ENCODE results near the gene UBE2V1. TPM values are rescaled to one million over a fixed set of nuclear protein-coding genes. Genes with fewer than 3 reads are reported as not detected.

UBE2V1 gene
- total RNA-seq, 1 donor from 2014 or later, result 106 TPM

DNA sequence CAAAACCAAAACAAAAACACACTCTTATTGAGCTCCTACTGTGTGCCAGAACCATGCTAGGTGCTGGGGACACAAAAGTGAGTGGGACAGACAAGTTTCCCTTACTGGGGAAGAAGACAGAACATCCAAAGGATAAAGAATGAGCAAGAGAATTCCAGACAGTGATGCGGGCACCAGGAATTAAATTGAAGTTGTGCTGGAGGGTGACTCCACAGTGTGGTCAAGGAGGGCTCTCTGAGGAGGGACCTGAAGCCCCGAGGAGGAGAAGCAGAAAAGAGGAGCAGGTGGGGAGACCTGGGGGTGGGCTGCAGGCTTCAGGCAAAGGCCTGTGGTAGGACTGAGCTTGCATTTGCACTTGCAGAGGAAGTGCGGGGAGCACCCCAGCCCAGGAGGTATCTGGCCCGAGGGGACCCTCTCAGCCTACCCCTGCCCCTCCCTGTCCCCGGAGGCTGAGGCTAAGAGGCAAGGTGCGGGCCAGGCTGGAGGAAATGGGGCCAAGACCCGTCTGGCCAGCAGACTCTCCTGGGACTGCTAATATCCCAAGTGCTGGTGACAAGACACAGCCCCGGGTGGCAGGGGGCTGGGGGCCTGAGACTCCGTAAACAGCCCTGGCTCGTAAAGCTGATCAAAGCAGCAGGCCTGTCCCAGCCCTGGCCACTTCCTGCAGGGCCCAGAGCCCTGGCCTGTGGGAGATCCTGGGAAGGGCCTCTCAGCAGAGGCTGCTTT, 73.1 kb downstream of the UBE2V1 start:
- Mint-ChIP-seq H3K4me3 (ENCODE audit: unreplicated experiment) (no peak overlapping the region), H3K4me1 (ENCODE audit: unreplicated experiment) (peaks cover 26% of the 10 kb centered on the region), H3K36me3 (ENCODE audit: unreplicated experiment) (no peaks in the 10 kb centered on the region), H3K27ac (ENCODE audit: unreplicated experiment) (no peak overlapping the region), H3K27me3 (ENCODE audit: unreplicated experiment) (no peaks in the 10 kb centered on the region), H3K9me3 (ENCODE audit: unreplicated experiment) (no peaks in the 10 kb centered on the region)
- DNase-seq (ENCODE audit: extremely low spot score, unreplicated experiment), result no peak
- TF ChIP-seq, protein P1, sequence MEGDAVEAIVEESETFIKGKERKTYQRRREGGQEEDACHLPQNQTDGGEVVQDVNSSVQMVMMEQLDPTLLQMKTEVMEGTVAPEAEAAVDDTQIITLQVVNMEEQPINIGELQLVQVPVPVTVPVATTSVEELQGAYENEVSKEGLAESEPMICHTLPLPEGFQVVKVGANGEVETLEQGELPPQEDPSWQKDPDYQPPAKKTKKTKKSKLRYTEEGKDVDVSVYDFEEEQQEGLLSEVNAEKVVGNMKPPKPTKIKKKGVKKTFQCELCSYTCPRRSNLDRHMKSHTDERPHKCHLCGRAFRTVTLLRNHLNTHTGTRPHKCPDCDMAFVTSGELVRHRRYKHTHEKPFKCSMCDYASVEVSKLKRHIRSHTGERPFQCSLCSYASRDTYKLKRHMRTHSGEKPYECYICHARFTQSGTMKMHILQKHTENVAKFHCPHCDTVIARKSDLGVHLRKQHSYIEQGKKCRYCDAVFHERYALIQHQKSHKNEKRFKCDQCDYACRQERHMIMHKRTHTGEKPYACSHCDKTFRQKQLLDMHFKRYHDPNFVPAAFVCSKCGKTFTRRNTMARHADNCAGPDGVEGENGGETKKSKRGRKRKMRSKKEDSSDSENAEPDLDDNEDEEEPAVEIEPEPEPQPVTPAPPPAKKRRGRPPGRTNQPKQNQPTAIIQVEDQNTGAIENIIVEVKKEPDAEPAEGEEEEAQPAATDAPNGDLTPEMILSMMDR (IDR thresholded peaks at IDR 0.05), result no peak

GRCh38 chr20:50038574-50038991, 74.4 kb downstream of the UBE2V1 start:
- Mint-ChIP-seq H3K27ac (ENCODE audit: unreplicated experiment) (no peak overlapping the region), H3K27me3 (ENCODE audit: unreplicated experiment) (no peaks in the 10 kb centered on the region), H3K4me1 (ENCODE audit: unreplicated experiment) (peaks cover 30% of the 10 kb centered on the region), H3K36me3 (ENCODE audit: unreplicated experiment) (no peaks in the 10 kb centered on the region), H3K9me3 (ENCODE audit: unreplicated experiment) (no peaks in the 10 kb centered on the region), H3K4me3 (ENCODE audit: unreplicated experiment) (no peak overlapping the region)
- DNase-seq (ENCODE audit: extremely low spot score, unreplicated experiment), result no peak
- TF ChIP-seq, protein P1 (IDR thresholded peaks at IDR 0.05), result no peak

GRCh38 chr20:50038169-50038568, 74.8 kb downstream of the UBE2V1 start:
- no peaks in the 10 kb centered on the region for H3K36me3 Mint-ChIP-seq (ENCODE audit: unreplicated experiment)
- DNase-seq (ENCODE audit: extremely low spot score, unreplicated experiment), result no peak
- H3K9me3 Mint-ChIP-seq (ENCODE audit: unreplicated experiment), result no peaks in the 10 kb centered on the region
- H3K27ac Mint-ChIP-seq (ENCODE audit: unreplicated experiment), result peak overlapping the region; percentile 52
- H3K27me3 Mint-ChIP-seq (ENCODE audit: unreplicated experiment), result no peaks in the 10 kb centered on the region
- TF ChIP-seq, protein P1 (IDR thresholded peaks at IDR 0.05), result no peak
- peaks cover 33% of the 10 kb centered on the region for H3K4me1 Mint-ChIP-seq (ENCODE audit: unreplicated experiment)
- no peak overlapping the region for H3K4me3 Mint-ChIP-seq (ENCODE audit: unreplicated experiment)

- H3K36me3 Mint-ChIP-seq (ENCODE audit: unreplicated experiment), result no peaks in the 10 kb centered on the region
- H3K27ac Mint-ChIP-seq (ENCODE audit: unreplicated experiment), result peak overlapping the region; percentile 52
Observed at GRCh38 chr20:50037575-50037974, 75.4 kb downstream of the UBE2V1 start.

DNA sequence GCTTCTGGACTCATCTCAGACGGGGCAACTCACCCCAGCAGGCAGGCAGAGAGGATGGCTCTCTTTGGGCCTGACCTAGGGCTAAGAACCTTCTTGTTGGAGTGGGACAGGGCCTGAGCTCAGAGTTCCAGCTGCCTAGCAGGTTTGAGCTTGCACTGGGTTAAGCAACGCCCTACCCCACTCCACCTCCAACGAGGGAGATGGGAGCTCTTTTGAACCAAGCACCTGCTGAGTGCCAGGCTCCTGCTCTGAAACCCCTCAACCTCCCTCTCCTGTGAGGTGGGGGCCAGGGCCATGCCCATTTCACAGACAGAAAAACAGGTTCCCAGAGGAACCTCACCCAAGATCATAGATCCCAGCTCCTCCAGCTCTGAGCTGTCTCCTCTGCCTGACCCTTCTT, 75.8 kb downstream of the UBE2V1 start:
- H3K27ac Mint-ChIP-seq (ENCODE audit: unreplicated experiment), result no peak overlapping the region
- no peaks in the 10 kb centered on the region for H3K27me3 Mint-ChIP-seq (ENCODE audit: unreplicated experiment)
- no peak for DNase-seq (ENCODE audit: extremely low spot score, unreplicated experiment)
- H3K9me3 Mint-ChIP-seq (ENCODE audit: unreplicated experiment), result no peaks in the 10 kb centered on the region
- no peak overlapping the region for H3K4me3 Mint-ChIP-seq (ENCODE audit: unreplicated experiment)
- peaks cover 40% of the 10 kb centered on the region for H3K4me1 Mint-ChIP-seq (ENCODE audit: unreplicated experiment)
- H3K36me3 Mint-ChIP-seq (ENCODE audit: unreplicated experiment), result no peaks in the 10 kb centered on the region
- TF ChIP-seq, protein P1 (IDR thresholded peaks at IDR 0.05), result no peak

More at GRCh38 chr20:50037575-50037974, 75.4 kb downstream of the UBE2V1 start:
- no peak for DNase-seq (ENCODE audit: extremely low spot score, unreplicated experiment)
- no peaks in the 10 kb centered on the region for H3K9me3 Mint-ChIP-seq (ENCODE audit: unreplicated experiment)
- H3K4me3 Mint-ChIP-seq (ENCODE audit: unreplicated experiment), result no peak overlapping the region
- no peaks in the 10 kb centered on the region for H3K27me3 Mint-ChIP-seq (ENCODE audit: unreplicated experiment)
- peaks cover 38% of the 10 kb centered on the region for H3K4me1 Mint-ChIP-seq (ENCODE audit: unreplicated experiment)
- TF ChIP-seq, protein P1 (IDR thresholded peaks at IDR 0.05), result no peak

Measured in osteocyte (in vitro differentiated cells).